ENCODE measurements around the gene RTL1.

The RTL1 gene

DNA sequence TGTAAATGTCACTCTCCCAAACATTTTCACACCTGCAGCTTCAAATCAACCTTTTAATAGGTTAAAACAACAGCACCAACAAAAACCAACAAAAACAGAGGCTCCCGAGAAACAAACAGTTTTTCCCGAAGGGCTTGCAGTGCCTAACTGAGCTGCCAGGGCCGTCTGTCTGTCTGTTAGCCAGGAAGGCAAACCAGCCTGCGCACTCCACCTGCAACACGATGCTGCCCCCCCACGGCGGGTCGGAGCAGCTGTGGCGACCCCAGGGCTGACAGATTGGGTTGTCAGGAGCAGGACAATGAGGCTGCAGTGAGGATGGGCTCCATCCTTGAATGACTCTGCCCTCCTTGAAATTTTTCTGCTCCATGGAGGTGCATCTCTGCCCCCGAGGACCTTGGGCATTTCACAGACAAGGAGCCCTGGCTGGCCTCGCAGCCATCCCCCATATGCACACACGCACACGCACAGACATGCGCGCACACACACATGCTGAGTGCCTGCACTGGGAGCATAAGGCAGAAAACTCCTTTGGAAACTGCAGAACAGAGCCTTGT is 2.6 kb downstream of the RTL1 start:
- Histone ChIP-seq H3K27ac (no peak overlapping the region), H4K20me1 (ENCODE audit: insufficient read depth) (no peaks in the 10 kb centered on the region), H3K27me3 (ENCODE audit: insufficient read depth, low read depth) (peaks cover 52% of the 10 kb centered on the region; the same call in 1 of the 2 replicates), H3K4me1 (ENCODE audit: low read depth, poor library complexity, severe bottlenecking) (no peaks in the 10 kb centered on the region), H3K9ac (no peak overlapping the region), H2AFZ (ENCODE audit: low read depth) (no peak overlapping the region), H3K36me3 (ENCODE audit: insufficient read depth) (no peaks in the 10 kb centered on the region), H3K79me2 (ENCODE audit: insufficient read depth, low read depth) (no peaks in the 10 kb centered on the region), H3K4me2 (no peak overlapping the region), H3K4me3 (IDR thresholded peaks at IDR 0.05; ENCODE audit: insufficient read depth, low read depth, low read length) (no peak overlapping the region)
- TF ChIP-seq, protein P1, sequence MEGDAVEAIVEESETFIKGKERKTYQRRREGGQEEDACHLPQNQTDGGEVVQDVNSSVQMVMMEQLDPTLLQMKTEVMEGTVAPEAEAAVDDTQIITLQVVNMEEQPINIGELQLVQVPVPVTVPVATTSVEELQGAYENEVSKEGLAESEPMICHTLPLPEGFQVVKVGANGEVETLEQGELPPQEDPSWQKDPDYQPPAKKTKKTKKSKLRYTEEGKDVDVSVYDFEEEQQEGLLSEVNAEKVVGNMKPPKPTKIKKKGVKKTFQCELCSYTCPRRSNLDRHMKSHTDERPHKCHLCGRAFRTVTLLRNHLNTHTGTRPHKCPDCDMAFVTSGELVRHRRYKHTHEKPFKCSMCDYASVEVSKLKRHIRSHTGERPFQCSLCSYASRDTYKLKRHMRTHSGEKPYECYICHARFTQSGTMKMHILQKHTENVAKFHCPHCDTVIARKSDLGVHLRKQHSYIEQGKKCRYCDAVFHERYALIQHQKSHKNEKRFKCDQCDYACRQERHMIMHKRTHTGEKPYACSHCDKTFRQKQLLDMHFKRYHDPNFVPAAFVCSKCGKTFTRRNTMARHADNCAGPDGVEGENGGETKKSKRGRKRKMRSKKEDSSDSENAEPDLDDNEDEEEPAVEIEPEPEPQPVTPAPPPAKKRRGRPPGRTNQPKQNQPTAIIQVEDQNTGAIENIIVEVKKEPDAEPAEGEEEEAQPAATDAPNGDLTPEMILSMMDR (conservative IDR thresholded peaks at IDR 0.05; ENCODE audit: low read depth, low read length): peak; percentile 23; the same call in 1 of the 2 replicates

DNA sequence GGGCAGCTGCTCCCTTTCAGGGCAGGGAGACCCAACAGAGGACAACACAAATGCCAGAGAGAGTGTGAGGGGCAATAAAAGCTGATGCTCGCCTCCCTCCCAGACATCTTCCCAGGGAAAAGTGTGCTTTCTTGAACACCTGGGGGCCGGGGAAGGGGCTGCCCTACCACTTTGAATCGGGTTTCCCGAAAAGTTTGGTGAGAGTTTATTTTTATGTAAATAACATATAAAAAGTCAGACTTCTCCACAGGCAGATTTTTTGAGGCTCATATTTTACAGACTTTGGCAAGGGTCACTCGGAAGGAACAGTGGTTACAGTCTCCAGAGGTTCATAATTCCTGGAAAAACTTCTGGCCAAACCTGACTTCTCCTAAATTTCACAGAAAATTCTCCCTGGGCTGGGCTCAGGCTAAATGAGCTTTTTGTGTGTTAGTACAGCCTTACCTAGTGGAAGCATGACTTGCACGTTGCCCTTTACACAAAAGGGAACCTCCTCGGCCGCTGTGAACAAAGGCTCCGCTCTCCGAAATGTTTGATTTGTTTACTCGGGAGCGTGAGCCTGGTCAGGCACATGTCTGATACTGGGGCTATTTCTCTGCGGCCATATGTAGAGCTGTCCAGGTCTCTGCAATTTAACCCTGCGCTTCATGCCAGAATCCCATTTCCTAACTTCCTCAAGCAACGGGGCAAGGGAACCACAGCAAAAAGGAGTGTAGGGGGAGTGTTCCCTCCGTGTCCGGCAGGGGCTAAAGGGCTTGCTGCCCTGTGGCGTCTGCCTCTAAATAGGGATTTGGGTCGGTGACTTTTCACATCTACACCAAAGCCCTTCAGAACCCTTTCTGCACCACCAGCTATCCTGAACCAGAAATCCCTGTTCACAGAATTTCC is 3.4 kb downstream of the RTL1 start:
- Histone ChIP-seq H3K9ac (no peak overlapping the region), H3K4me2 (no peak overlapping the region), H3K27me3 (ENCODE audit: insufficient read depth, low read depth) (peaks cover 52% of the 10 kb centered on the region; the same call in 1 of the 2 replicates), H3K4me1 (ENCODE audit: low read depth, poor library complexity, severe bottlenecking) (no peaks in the 10 kb centered on the region), H4K20me1 (ENCODE audit: insufficient read depth) (no peaks in the 10 kb centered on the region), H3K36me3 (ENCODE audit: insufficient read depth) (no peaks in the 10 kb centered on the region), H3K79me2 (ENCODE audit: insufficient read depth, low read depth) (no peaks in the 10 kb centered on the region), H3K4me3 (IDR thresholded peaks at IDR 0.05; ENCODE audit: insufficient read depth, low read depth, low read length) (no peak overlapping the region), H2AFZ (ENCODE audit: low read depth) (no peak overlapping the region), H3K27ac (no peak overlapping the region)
- TF ChIP-seq, protein P1 (conservative IDR thresholded peaks at IDR 0.05; ENCODE audit: low read depth, low read length): no peak

DNA sequence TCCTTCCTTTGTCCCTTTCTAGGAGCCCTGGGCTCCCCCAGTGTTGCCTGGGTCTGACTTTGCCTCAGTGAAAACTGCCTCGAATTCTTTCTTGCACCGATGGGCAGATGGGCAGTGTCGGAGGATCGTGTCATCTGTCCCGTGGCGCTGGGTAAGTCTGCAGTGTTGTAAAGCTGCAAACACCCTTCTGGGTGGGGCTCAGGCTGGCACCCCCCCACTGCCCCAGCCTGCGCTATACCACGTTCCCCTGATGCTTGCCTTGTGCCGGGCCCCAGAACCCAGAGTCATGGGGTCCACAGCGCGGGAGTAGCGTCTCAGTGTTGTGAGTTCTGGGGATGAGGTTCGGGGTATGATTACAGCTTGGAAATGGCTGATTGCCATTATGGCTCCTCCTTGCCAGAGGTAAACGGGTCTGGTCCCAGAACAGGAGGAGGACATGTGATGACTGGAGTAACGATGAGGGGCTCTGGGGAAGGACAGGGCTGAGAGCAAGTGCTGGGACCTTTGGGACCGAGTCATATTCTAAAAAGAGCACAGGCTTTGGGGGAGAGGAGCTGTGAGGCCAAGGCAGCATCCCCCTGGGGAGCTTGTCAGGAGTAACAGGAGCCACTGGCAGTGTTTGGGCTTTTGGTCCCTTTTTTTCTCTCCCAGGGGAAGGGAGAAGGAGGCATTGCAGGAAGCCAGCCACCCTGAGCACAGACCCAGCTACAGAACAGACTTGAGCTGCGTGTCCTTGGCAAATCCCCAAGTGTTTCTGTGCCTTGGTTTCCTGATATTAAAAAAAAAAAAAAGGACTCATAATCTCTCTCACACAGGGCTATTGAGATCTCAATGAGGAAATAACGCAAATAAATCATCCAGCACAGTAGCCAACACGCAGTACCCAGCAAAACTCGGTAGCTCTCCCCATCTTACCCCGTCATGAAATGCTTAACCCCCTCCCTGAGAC is 4.3 kb downstream of the RTL1 start:
- no peaks in the 10 kb centered on the region for H3K36me3 ChIP-seq (ENCODE audit: insufficient read depth)
- H3K4me3 ChIP-seq (IDR thresholded peaks at IDR 0.05; ENCODE audit: insufficient read depth, low read depth, low read length): no peak overlapping the region
- H2AFZ ChIP-seq (ENCODE audit: low read depth): no peak overlapping the region
- peaks cover 52% of the 10 kb centered on the region; the same call in 1 of the 2 replicates for H3K27me3 ChIP-seq (ENCODE audit: insufficient read depth, low read depth)
- TF ChIP-seq, protein P1 (conservative IDR thresholded peaks at IDR 0.05; ENCODE audit: low read depth, low read length): no peak
- H3K4me2 ChIP-seq: no peak overlapping the region
- H4K20me1 ChIP-seq (ENCODE audit: insufficient read depth): no peaks in the 10 kb centered on the region
- no peaks in the 10 kb centered on the region for H3K4me1 ChIP-seq (ENCODE audit: low read depth, poor library complexity, severe bottlenecking)
- no peak overlapping the region for H3K27ac ChIP-seq
- no peak overlapping the region for H3K9ac ChIP-seq
- H3K79me2 ChIP-seq (ENCODE audit: insufficient read depth, low read depth): no peaks in the 10 kb centered on the region

DNA sequence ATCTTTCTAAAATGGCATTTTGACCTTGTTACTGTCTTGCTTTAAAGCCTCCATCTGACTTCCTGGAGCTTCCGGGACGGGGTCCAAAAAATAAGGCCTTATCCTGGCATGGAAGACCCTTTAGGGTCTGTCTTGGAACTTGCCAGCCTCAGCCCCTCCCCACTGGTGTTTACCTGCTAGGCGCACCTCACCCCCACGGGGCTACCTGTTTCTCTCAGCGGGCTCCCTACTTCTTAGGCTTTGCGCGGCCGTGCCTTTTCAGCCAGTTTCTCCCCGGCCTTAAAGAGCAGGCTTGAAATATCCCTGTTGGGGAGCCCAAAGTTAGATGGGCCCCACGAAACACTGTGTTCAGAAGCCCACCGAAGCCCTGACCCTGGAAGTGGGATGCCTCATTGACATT is 5.1 kb downstream of the RTL1 start:
- no peak overlapping the region for H3K4me3 ChIP-seq (IDR thresholded peaks at IDR 0.05; ENCODE audit: insufficient read depth, low read depth, low read length)
- H3K4me1 ChIP-seq (ENCODE audit: low read depth, poor library complexity, severe bottlenecking): no peaks in the 10 kb centered on the region
- TF ChIP-seq, protein P1 (conservative IDR thresholded peaks at IDR 0.05; ENCODE audit: low read depth, low read length): no peak
- no peaks in the 10 kb centered on the region for H3K79me2 ChIP-seq (ENCODE audit: insufficient read depth, low read depth)
- no peak overlapping the region for H2AFZ ChIP-seq (ENCODE audit: low read depth)
- H4K20me1 ChIP-seq (ENCODE audit: insufficient read depth): no peaks in the 10 kb centered on the region
- H3K9ac ChIP-seq: no peak overlapping the region
- no peak overlapping the region for H3K4me2 ChIP-seq
- no peaks in the 10 kb centered on the region for H3K36me3 ChIP-seq (ENCODE audit: insufficient read depth)
- H3K27ac ChIP-seq: no peak overlapping the region
- H3K27me3 ChIP-seq (ENCODE audit: insufficient read depth, low read depth): peaks cover 52% of the 10 kb centered on the region; the same call in 1 of the 2 replicates

Data from KMS-11 (cell line).